EH (cell line): Measurements from ENCODE around the gene UBXN10.

Experiments used
- DNase-seq: peaks from one replicate; pipeline ENCODE4 v3.0.0-alpha.2; 2015; ENCODE audit warnings: low read depth

The UBXN10 gene

GRCh38 chr1:20151906-20152598 is 33.8 kb upstream of the UBXN10 start:
- DNase-seq, result peak; percentile 75

- DNase-seq, result no peak
Measured at GRCh38 chr1:20152599-20152930, 33.3 kb upstream of the UBXN10 start.

- no peak for DNase-seq
Measured at GRCh38 chr1:20153000-20153418, 32.9 kb upstream of the UBXN10 start.

GRCh38 chr1:20154301-20154831 is 31.5 kb upstream of the UBXN10 start:
- DNase-seq, result no peak

- no peak for DNase-seq
Measured at GRCh38 chr1:20158358-20159070, 27.4 kb upstream of the UBXN10 start.

GRCh38 chr1:20160034-20160433 is 25.9 kb upstream of the UBXN10 start:
- no peak for DNase-seq

- DNase-seq, result no peak
Measured at GRCh38 chr1:20164694-20165202, 21.1 kb upstream of the UBXN10 start.

GRCh38 chr1:20165522-20165951 is 20.4 kb upstream of the UBXN10 start:
- peak; percentile 3 for DNase-seq

GRCh38 chr1:20166051-20166450 is 19.8 kb upstream of the UBXN10 start:
- no peak for DNase-seq

GRCh38 chr1:20167126-20167525 is 18.8 kb upstream of the UBXN10 start:
- no peak for DNase-seq

GRCh38 chr1:20168564-20169491 is 17.1 kb upstream of the UBXN10 start:
- no peak for DNase-seq

- DNase-seq, result no peak
Measured at GRCh38 chr1:20169932-20170331, 16.0 kb upstream of the UBXN10 start.

- no peak for DNase-seq
Measured at GRCh38 chr1:20172033-20172590, 13.8 kb upstream of the UBXN10 start.

GRCh38 chr1:20174937-20175666 is 10.8 kb upstream of the UBXN10 start:
- no peak for DNase-seq

- DNase-seq, result no peak
Measured at GRCh38 chr1:20178634-20179370, 7.1 kb upstream of the UBXN10 start.

- DNase-seq, result no peak
Measured at GRCh38 chr1:20179371-20180128, 6.3 kb upstream of the UBXN10 start.

GRCh38 chr1:20180129-20180843 is 5.6 kb upstream of the UBXN10 start:
- no peak for DNase-seq

GRCh38 chr1:20180844-20181207 is 5.1 kb upstream of the UBXN10 start:
- DNase-seq, result no peak

- no peak for DNase-seq
Measured at GRCh38 chr1:20182415-20182814, 3.5 kb upstream of the UBXN10 start.
